BJ (cell line): ENCODE results near the gene TINCR. TPM values are rescaled to one million over a fixed set of nuclear protein-coding genes. Genes with fewer than 3 reads are reported as not detected.

Experiments
- CTCF ChIA-PET: fragments of 350-600 bp; formaldehyde crosslinking; extraction: SDS; loops from one replicate; lab custom pipeline; 2021; ENCODE audit warnings: antibody characterized with exemption, inconsistent platforms; lab: Yijun Ruan, JAX
- POLR2A ChIA-PET: fragments of 300-600 bp; sonication (Branson Sonifier 250); formaldehyde crosslinking; extraction: SDS; loops from one replicate; lab custom pipeline; 2021; ENCODE audit warnings: antibody characterized with exemption; lab: Charles Lee
- DNase-seq: peaks from one replicate; pipeline ENCODE4 v3.0.0-alpha.2; 2011; ENCODE audit warnings: low read depth
- H3K27me3 ChIP-seq: 2 replicates; pipeline ENCODE4 v1.6.0; 2011; ENCODE audit warnings: low read length; ENCODE audit not compliant: control insufficient read depth, insufficient read depth
- H3K36me3 ChIP-seq: 2 replicates; pipeline ENCODE4 v1.5.1; 2011; ENCODE audit warnings: low read length; ENCODE audit not compliant: control insufficient read depth, insufficient read depth
- H3K4me3 ChIP-seq: 2 replicates; pipeline ENCODE4 v1.5.1; 2011; ENCODE audit warnings: low read depth, mild to moderate bottlenecking, control low read depth, low read length
- polyA plus RNA-seq: library from polyadenylated mRNA; depleted of rRNA; stranded (reverse); fragments of >200 nt; gene quantifications from 2 replicates; pipeline ENCODE4 v1.2.3, GENCODE V29; 2011
- TF ChIP-seq, protein P1 (sequence below): IDR thresholded peaks from 2 replicates; pipeline ENCODE4 v1.5.1; 2011; ENCODE audit warnings: low read depth, mild to moderate bottlenecking, control low read depth, inconsistent platforms, low read length, moderate library complexity; ENCODE audit not compliant: insufficient read depth

Gene TINCR
- polyA plus RNA-seq, 1 experiment = 0.23 TPM

DNA sequence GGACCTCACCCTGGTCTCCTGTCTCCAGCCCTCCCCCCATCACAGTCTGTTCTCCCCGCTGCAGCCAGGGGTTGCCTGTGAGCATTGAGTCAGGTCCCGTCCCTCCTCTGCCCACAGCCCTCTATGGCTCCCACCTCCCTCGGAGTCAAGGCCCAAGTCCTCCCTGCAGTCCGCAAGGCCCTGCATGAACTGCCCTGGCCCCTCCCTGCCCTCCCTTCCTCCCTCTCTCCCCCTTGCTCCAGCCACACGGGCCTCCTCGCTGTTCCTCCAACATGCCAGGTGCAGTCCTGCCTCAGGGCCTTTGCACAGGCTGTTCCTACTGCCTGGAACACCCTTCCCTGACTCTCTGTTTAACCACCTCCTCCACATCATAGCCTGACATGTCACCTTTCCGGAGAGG is 2.8 kb downstream of the TINCR start:
- CTCF ChIA-PET = interaction anchor here (2.1 kb wide), 1 partner anchor 18 kb away, joined by 5 read pairs; no protein-coding TSS in a partner anchor
- no peak overlapping the region for H3K4me3 ChIP-seq
- no peak for DNase-seq
- H3K36me3 ChIP-seq = no peaks in the 10 kb centered on the region
- H3K27me3 ChIP-seq = peaks cover 12% of the 10 kb centered on the region
- POLR2A ChIA-PET = no interaction called here
- TF ChIP-seq, protein P1, sequence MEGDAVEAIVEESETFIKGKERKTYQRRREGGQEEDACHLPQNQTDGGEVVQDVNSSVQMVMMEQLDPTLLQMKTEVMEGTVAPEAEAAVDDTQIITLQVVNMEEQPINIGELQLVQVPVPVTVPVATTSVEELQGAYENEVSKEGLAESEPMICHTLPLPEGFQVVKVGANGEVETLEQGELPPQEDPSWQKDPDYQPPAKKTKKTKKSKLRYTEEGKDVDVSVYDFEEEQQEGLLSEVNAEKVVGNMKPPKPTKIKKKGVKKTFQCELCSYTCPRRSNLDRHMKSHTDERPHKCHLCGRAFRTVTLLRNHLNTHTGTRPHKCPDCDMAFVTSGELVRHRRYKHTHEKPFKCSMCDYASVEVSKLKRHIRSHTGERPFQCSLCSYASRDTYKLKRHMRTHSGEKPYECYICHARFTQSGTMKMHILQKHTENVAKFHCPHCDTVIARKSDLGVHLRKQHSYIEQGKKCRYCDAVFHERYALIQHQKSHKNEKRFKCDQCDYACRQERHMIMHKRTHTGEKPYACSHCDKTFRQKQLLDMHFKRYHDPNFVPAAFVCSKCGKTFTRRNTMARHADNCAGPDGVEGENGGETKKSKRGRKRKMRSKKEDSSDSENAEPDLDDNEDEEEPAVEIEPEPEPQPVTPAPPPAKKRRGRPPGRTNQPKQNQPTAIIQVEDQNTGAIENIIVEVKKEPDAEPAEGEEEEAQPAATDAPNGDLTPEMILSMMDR = no peak

DNA sequence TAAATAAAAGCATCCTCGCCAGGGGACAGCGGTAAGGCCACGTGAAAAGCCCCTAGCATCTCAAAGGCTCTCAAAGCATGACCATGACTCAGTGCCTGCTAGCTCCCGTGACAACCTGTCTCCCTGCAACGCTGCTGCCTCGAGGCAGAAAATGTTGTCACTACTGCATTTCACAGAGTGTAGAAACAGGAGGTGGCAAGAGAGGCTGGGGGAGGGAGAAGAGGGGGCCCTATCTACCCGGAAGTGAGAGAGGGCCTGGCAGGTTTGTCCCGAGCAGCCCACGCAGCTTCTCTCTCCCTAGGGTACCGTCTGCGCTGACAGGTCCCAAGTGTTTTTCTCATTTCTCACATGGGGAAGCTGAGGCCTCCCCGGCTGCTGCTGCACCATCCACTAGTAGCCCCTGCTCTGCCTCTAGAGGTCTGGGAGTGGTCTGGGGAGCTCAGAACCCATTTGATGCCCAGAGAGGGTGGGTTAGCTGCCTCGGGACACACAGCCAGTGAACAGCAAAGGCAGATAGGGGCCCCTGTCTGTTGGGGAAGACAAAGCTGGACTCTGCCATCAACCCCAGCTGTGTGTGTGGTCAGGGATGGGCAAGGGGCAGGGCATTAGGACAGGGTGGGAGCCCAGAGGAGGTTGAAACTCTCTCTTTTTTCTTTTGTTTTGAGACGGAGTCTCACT is 3.7 kb downstream of the TINCR start:
- peak; percentile 23 for DNase-seq

DNA sequence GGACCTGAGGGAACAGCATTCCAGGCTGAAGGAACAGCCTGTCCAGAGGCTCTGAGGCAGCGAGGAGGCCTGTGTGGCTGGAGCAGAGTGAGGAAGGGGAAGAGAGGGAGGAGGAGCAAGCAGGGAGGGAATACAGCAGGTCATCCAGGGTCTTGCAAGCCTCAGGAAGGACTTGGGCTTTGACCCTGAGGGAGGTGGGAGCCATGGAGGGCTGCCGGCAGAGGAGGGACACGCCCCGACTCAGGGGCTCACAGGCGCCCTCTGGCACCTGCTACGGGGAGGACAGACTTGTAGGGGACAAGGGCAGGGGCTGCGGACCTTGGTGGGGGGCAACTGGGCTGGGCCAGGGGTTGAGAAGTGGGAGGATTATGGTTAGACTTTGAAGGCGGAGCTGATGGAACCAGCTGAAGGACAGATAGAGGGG is 4.7 kb downstream of the TINCR start:
- ChIA-PET CTCF (interaction anchor here (1.4 to 2.1 kb wide), 2 partner anchors 16 to 30 kb away, joined by 3 to 5 read pairs; no protein-coding TSS in a partner anchor), POLR2A (no interaction called here)
- peaks cover 10% of the 10 kb centered on the region for H3K27me3 ChIP-seq
- H3K36me3 ChIP-seq = no peaks in the 10 kb centered on the region
- no peak for DNase-seq
- no peak overlapping the region for H3K4me3 ChIP-seq
- TF ChIP-seq, protein P1 = no peak

More for the DNA sequence above, 3.7 kb downstream of the TINCR start:
- TF ChIP-seq, protein P1 = no peak
- ChIA-PET CTCF (interaction anchor here (0.6 to 2.1 kb wide), 3 partner anchors 17 to 282 kb away, joined by 3 to 5 read pairs (median 5); no protein-coding TSS in a partner anchor), POLR2A (no interaction called here)
- no peak overlapping the region for H3K4me3 ChIP-seq
- H3K36me3 ChIP-seq = no peaks in the 10 kb centered on the region
- peaks cover 12% of the 10 kb centered on the region for H3K27me3 ChIP-seq

DNA sequence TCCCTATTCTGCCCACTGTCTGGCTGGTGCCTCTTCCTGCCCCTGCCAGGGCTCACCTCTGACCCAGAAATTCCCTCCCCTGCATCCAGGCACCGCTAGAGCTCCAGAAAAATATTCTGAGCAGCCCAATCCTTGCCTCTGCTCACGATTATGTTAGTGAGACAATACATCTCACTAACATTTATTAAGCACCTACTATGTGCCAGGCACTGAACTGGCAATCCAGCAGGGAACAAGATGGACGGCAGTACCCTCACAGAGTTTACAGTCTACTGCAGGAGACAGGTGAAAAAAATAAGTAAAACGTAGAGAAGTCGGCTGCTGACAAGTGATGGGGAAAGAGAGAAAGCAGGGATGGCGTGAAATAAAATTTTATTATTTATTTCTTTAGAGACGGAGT is 5.5 kb downstream of the TINCR start:
- POLR2A ChIA-PET = no interaction called here
- Histone ChIP-seq H3K27me3 (peaks cover 8% of the 10 kb centered on the region), H3K4me3 (no peak overlapping the region), H3K36me3 (no peaks in the 10 kb centered on the region)
- CTCF ChIA-PET = no interaction called here
- DNase-seq = no peak
- TF ChIP-seq, protein P1 = no peak

DNA sequence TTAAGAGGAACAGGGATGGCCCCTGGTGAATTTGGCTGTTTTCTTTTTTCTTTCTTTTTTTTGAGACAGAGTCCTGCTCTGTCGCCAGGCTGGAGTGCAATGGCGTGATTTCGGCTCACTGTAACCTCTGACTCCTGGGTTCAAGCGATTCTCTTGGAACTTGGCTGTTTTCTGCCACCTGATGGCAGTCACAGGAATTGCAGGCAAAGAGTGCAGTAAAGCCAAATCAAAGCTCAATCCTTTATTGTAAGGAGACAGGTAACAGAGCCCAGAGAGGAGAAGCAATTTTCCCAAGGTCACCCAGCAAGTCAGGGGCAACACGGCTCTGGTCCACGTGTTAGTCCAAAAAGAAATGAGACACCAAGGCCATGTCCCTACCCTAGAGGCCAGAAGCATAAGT is 6.2 kb downstream of the TINCR start:
- POLR2A ChIA-PET = no interaction called here
- Histone ChIP-seq H3K4me3 (no peak overlapping the region), H3K36me3 (no peaks in the 10 kb centered on the region), H3K27me3 (peaks cover 1% of the 10 kb centered on the region)
- CTCF ChIA-PET = no interaction called here
- DNase-seq = no peak
- TF ChIP-seq, protein P1 = peak; percentile 45
